B cell (primary cell): ENCODE measurements around the gene NRL. TPM values are rescaled to one million over a fixed set of nuclear protein-coding genes. Genes with fewer than 3 reads are reported as not detected.

Source experiments
- ATAC-seq: fragments of 200-7000 bp; cut with Tn5 transposase; one replicate; pipeline ENCODE4 v1.10.0; 2021; ENCODE audit warnings: low read depth, mild to moderate bottlenecking, moderate number of reproducible peaks, moderate library complexity
- CTCF ChIA-PET: fragments of 350-600 bp; sonication (Branson Sonifier 250); formaldehyde crosslinking; loops from one replicate; lab custom pipeline; 2021; ENCODE audit warnings: antibody characterized with exemption, inconsistent platforms; lab: Charles Lee
- POLR2A ChIA-PET: fragments of 350-600 bp; sonication (Branson Sonifier 250); formaldehyde crosslinking; loops from one replicate; lab custom pipeline; 2021; ENCODE audit warnings: antibody characterized with exemption; lab: Charles Lee
- DNase-seq: peaks from one replicate; pipeline ENCODE4 v3.0.0; 2013
- H2AFZ ChIP-seq: 2 replicates; pipeline ENCODE4 v1.6.1; 2012; ENCODE audit warnings: mild to moderate bottlenecking, low read depth, low read length; ENCODE audit not compliant: insufficient read depth, poor library complexity, severe bottlenecking
- H3K27ac ChIP-seq, 2 donors: 1 replicate in 1 of 2; 2 replicates in 1 of 2; pipeline ENCODE4 v1.5.1; 2012 to 2013; ENCODE audit warnings: low read length in 2 of 2, mild to moderate bottlenecking in 2 of 2, moderate library complexity in 1 of 2
- H3K27me3 ChIP-seq, 4 experiments: fragments of 200-600 bp in 1 of 4; sonication (generic) in 1 of 4; replicated peaks in 1 of 4; 1 replicate in 2 of 4; 2 replicates in 2 of 4; pipeline versions ENCODE4 v1.6.1 to v1.7.0; 2013 to 2016; ENCODE audit warnings: low read length in 3 of 4, mild to moderate bottlenecking in 2 of 4, mixed read lengths in 1 of 4, moderate library complexity in 1 of 4; ENCODE audit not compliant: insufficient read depth in 4 of 4, control insufficient read depth in 3 of 4; ENCODE audit errors: control extremely low read depth in 1 of 4
- H3K36me3 ChIP-seq, 2 experiments: replicated peaks in 1 of 2; 1 replicate in 1 of 2; 2 replicates in 1 of 2; pipeline versions ENCODE4 v1.6.1 to v1.7.1; 2013; ENCODE audit warnings: low read length in 1 of 2; ENCODE audit not compliant: insufficient read depth in 2 of 2, control insufficient read depth in 1 of 2; ENCODE audit errors: control extremely low read depth in 1 of 2, extremely low read depth in 1 of 2
- H3K4me1 ChIP-seq, 2 donors: fragments of 200-600 bp in 1 of 2; sonication (generic) in 1 of 2; 1 replicate in 1 of 2; 2 replicates in 1 of 2; pipeline versions ENCODE4 v1.5.1 to v1.6.1; 2013 to 2017; ENCODE audit warnings: low read length in 2 of 2; ENCODE audit not compliant: control insufficient read depth in 2 of 2, insufficient read depth in 2 of 2
- H3K4me2 ChIP-seq: replicated peaks from 2 replicates; pipeline ENCODE3; 2012; ENCODE audit warnings: mild to moderate bottlenecking, low read depth, low read length; ENCODE audit not compliant: poor library complexity, severe bottlenecking
- H3K4me3 ChIP-seq, 5 experiments: fragments of 200-600 bp in 1 of 5; sonication (generic) in 1 of 5; 1 replicate in 3 of 5; 2 replicates in 2 of 5; pipeline versions ENCODE4 v1.5.1 to v1.7.0; 2011 to 2016; ENCODE audit warnings: low read length in 4 of 5, mild to moderate bottlenecking in 4 of 5, low read depth in 2 of 5, control low read depth in 1 of 5, moderate library complexity in 1 of 5; ENCODE audit not compliant: insufficient read depth in 1 of 5; ENCODE audit errors: control extremely low read depth in 1 of 5, extremely low read depth in 1 of 5
- H3K79me2 ChIP-seq: fragments of 200-600 bp; sonication (generic); one replicate; pipeline ENCODE4 v1.6.0; 2016; ENCODE audit warnings: low read length; ENCODE audit not compliant: control insufficient read depth, insufficient read depth
- H3K9ac ChIP-seq: fragments of 200-600 bp; sonication (generic); 2 replicates; pipeline ENCODE4 v1.6.1; 2017; ENCODE audit warnings: mild to moderate bottlenecking, low read length, moderate library complexity
- H3K9me3 ChIP-seq, 3 donors: one replicate each; pipeline versions ENCODE4 v1.6.1 to v1.7.1; 2013; ENCODE audit warnings: low read length in 2 of 3; ENCODE audit not compliant: control insufficient read depth in 2 of 3, insufficient read depth in 1 of 3; ENCODE audit errors: control extremely low read depth in 1 of 3
- H4K20me1 ChIP-seq: 2 replicates; pipeline ENCODE4 v1.6.0; 2012; ENCODE audit warnings: mild to moderate bottlenecking, low read length; ENCODE audit not compliant: insufficient read depth, control insufficient read depth, poor library complexity, severe bottlenecking
- H3K27ac Mint-ChIP-seq: one replicate; pipeline ENCODE4 v1.8.0; 2021; ENCODE audit warnings: mixed read lengths
- H3K27me3 Mint-ChIP-seq: one replicate; pipeline ENCODE4 v1.8.0; 2021; ENCODE audit warnings: mixed read lengths
- H3K4me1 Mint-ChIP-seq: one replicate; pipeline ENCODE4 v1.8.0; 2021; ENCODE audit warnings: mixed read lengths
- H3K4me3 Mint-ChIP-seq: one replicate; pipeline ENCODE4 v1.8.0; 2021; ENCODE audit warnings: mixed read lengths
- H3K9me3 Mint-ChIP-seq: one replicate; pipeline ENCODE4 v1.8.0; 2022; ENCODE audit warnings: mixed read lengths; ENCODE audit not compliant: insufficient read depth
- EZH2 ChIP-seq: IDR thresholded peaks from 2 replicates; pipeline ENCODE4 v1.6.1; 2012; ENCODE audit warnings: borderline replicate concordance, low read depth, mild to moderate bottlenecking, moderate library complexity, low read length; ENCODE audit not compliant: insufficient read depth, poor library complexity, severe bottlenecking
- WGBS: methylation state at CpG from one replicate; pipeline ENCODE4 v1.1.5; 2013; ENCODE audit warnings: missing lambda C conversion rate; ENCODE audit not compliant: insufficient coverage; 5-methylcytosine and 5-hydroxymethylcytosine counted together
- intact Hi-C: fragments of 100-400 bp; cut with micrococcal nuclease; formaldehyde crosslinking; loops from one replicate; pipeline ENCODE4 v1.10.0; 2022
- polyA plus RNA-seq: library from polyadenylated mRNA; depleted of rRNA; stranded (reverse); fragments of >200 nt; gene quantifications from 2 replicates; pipeline ENCODE4 v1.2.3, GENCODE V29; 2012
- total RNA-seq, 2 donors: library from RNA; stranded (reverse); fragments of 120-200 nt in 1 of 2; gene quantifications; 1 replicate in 1 of 2; 2 replicates in 1 of 2; pipeline versions ENCODE4 v1.2.3 to v1.2.4, GENCODE V29; 2013 to 2022
- TF ChIP-seq, protein P1 (sequence below): fragments of 200-600 bp; IDR thresholded peaks from one replicate; pipeline ENCODE4 v1.8.0; 2022; ENCODE audit warnings: antibody characterized with exemption, mild to moderate bottlenecking

The NRL gene
- total and polyA plus RNA-seq, 2 donors (not counting 1 experiment from before 2014, with no cell fraction given): 7.0 to 8.8 TPM

DNA sequence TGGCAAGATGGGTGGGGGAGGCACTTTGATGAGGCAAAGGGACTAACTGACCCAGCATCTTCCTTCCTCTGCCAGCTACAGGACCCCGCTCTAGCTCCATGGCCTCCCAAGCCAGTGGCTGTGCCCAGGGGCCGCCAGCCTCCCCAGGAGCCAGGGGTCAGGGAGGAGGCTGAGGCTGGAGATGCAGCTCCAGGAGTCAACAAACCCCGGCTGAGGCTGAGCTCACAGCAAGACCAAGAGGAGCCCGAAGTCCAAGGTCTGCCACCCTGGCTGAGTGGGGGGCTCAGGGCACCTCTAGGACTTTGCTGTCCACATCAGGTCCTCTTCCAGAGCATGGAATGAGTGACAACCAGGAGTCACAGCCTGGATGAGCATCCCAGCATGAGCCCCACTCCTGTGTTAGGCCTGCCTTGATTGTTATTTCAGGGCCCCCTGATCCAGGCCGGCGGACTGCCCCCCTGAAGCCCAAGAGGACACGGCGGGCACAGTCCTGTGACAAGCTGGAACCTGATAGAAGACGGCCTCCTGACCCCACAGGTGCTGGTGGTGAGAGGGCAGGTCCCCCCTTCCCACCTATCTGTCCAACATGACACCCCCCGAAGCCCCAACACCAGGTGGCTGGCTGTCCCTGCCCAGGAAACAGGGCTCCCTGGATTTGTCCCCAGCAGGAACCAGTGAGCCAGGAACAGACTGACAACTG, 45.9 kb downstream of the NRL start:
- ChIA-PET POLR2A (no interaction called here), CTCF (interaction anchor here (1.1 to 1.3 kb wide), 3 partner anchors 22 to 40 kb away, joined by 3 to 4 read pairs (median 3); no protein-coding TSS in a partner anchor)
- Mint-ChIP-seq H3K27me3 (peaks cover 4% of the 10 kb centered on the region), H3K4me3 (no peak overlapping the region), H3K27ac (no peak overlapping the region), H3K4me1 (no peaks in the 10 kb centered on the region), H3K9me3 (no peaks in the 10 kb centered on the region)
- no peaks in the 10 kb centered on the region for H4K20me1 ChIP-seq
- WGBS: 91% methylated on average over 7 of the region's 10 CpGs
- no peaks in the 10 kb centered on the region for H3K36me3 ChIP-seq
- DNase-seq (no peak), ATAC-seq (no peak)
- H3K27me3 ChIP-seq: peaks cover 0 to 4% (median 0%) of the 10 kb centered on the region in 4 experiments
- H3K4me2 ChIP-seq: no peak overlapping the region
- TF ChIP-seq, protein P1, sequence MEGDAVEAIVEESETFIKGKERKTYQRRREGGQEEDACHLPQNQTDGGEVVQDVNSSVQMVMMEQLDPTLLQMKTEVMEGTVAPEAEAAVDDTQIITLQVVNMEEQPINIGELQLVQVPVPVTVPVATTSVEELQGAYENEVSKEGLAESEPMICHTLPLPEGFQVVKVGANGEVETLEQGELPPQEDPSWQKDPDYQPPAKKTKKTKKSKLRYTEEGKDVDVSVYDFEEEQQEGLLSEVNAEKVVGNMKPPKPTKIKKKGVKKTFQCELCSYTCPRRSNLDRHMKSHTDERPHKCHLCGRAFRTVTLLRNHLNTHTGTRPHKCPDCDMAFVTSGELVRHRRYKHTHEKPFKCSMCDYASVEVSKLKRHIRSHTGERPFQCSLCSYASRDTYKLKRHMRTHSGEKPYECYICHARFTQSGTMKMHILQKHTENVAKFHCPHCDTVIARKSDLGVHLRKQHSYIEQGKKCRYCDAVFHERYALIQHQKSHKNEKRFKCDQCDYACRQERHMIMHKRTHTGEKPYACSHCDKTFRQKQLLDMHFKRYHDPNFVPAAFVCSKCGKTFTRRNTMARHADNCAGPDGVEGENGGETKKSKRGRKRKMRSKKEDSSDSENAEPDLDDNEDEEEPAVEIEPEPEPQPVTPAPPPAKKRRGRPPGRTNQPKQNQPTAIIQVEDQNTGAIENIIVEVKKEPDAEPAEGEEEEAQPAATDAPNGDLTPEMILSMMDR: no peak
- TF ChIP-seq EZH2: no peak
- H3K9ac ChIP-seq: no peak overlapping the region
- no peak overlapping the region for H2AFZ ChIP-seq
- H3K79me2 ChIP-seq: no peaks in the 10 kb centered on the region
- intact Hi-C loops: no loop called here
- H3K4me3 ChIP-seq: no peak overlapping the region
- no peak overlapping the region for H3K27ac ChIP-seq
- no peaks in the 10 kb centered on the region for H3K4me1 ChIP-seq
- no peaks in the 10 kb centered on the region for H3K9me3 ChIP-seq
